Right cardiac atrium (tissue), 5 donors: ENCODE measurements around the gene MXD3. TPM values are rescaled to one million over a fixed set of nuclear protein-coding genes. Genes with fewer than 3 reads are reported as not detected.
"Not testable (repeated sequence)": the region's sequence is repeated elsewhere in the genome, so short reads cannot be mapped to it uniquely, and the experiment has no call there.

Experiments used
- ATAC-seq, 2 donors: fragments of 200-7000 bp; cut with Tn5 transposase; one replicate each; pipeline versions ENCODE4 v1.8.0 to v1.9.1; 2020; ENCODE audit warnings: moderate library complexity in 2 of 2, mild to moderate bottlenecking in 1 of 2
- DNase-seq, 3 donors: peaks; one replicate each; pipeline ENCODE4 v3.0.0-alpha.2; 2020
- H3K27ac ChIP-seq: one replicate; pipeline ENCODE4 v1.5.1; 2013; ENCODE audit warnings: mild to moderate bottlenecking, low read length, control low read depth, moderate library complexity
- H3K27me3 ChIP-seq: one replicate; pipeline ENCODE4 v1.6.1; 2013; ENCODE audit not compliant: control insufficient read depth, insufficient read depth
- H3K4me1 ChIP-seq: one replicate; pipeline ENCODE4 v1.6.1; 2013; ENCODE audit warnings: low read length; ENCODE audit not compliant: control insufficient read depth, insufficient read depth
- H3K4me3 ChIP-seq: one replicate; pipeline ENCODE4 v1.5.1; 2013; ENCODE audit warnings: low read length, control low read depth
- H3K9me3 ChIP-seq: one replicate; pipeline ENCODE4 v1.6.1; 2013; ENCODE audit warnings: low read length; ENCODE audit not compliant: control insufficient read depth
- WGBS: extraction: QIAGEN DNeasy Blood & Tissue Kit; methylation state at CpG from one replicate; pipeline ENCODE4 v1.1.7; 2013; 5-methylcytosine and 5-hydroxymethylcytosine counted together
- intact Hi-C, 4 donors: fragments of 100-400 bp; cut with DNase I; formaldehyde crosslinking; loops; one replicate each; pipeline versions ENCODE4 v1.11.0 to v1.14.0; 2022 to 2023
- polyA plus RNA-seq: library from polyadenylated mRNA; stranded (reverse); fragments of 200-250 nt; gene quantifications from one replicate; pipeline ENCODE4 v1.2.3, GENCODE V29; 2013
- total RNA-seq, 4 donors: library from RNA; stranded (reverse); fragmentation: NEBNext Ultra II Directional; extraction: Animal tissue kit (Norgen Biotek cat#: 25700); gene quantifications; one replicate each; pipeline ENCODE4 v1.2.1, GENCODE V29; 2021
- donor health status: healthy with polysubstance abuse.
- donor health status: DM: no; HTN: yes; CAD: no.
- donor health status: DM: no; HTN: no; CAD: no.
- donor health status: DM: no; HTN: yes; CAD: no; lungs with severe emphysema.
- donor health status: DM: yes; HTN: yes; CAD: no.

Gene MXD3
- total and polyA plus RNA-seq, 5 donors: 1.7 to 3.6 (median 2.4) TPM

DNA sequence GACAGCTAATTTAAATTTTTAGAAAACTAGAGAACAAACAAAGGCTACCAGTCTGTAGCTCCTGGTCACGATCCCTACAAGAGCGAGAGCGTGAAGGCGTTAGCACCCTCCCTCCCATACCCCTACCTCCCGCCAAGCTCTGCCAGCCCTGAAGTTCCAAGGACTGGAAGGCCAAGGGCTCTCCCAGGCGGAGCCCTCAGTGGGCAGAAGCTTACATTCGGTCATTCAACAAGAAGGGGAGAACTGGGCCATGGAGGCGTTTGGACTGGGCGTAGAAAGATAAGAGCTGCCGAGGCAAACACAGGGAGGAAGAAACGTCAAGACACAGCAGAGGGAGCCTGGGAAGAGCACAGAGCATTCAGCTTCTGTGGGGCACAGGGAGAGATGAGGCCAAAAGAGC, 3.0 kb downstream of the MXD3 start:
- Histone ChIP-seq H3K27me3 (no peaks in the 10 kb centered on the region), H3K4me3 (no peak overlapping the region), H3K9me3 (no peaks in the 10 kb centered on the region), H3K4me1 (peaks cover 7% of the 10 kb centered on the region), H3K27ac (no peak overlapping the region)
- DNase-seq: peak in 1 of 3 donors; percentile 19
- intact Hi-C loops: loop anchor here in 1 of 4 donors (10.0 kb wide), 1 partner anchor 194 kb away; no protein-coding TSS in a partner anchor
- no peak for ATAC-seq
- 83% methylated on average over 11 of the region's 11 CpGs for WGBS

DNA sequence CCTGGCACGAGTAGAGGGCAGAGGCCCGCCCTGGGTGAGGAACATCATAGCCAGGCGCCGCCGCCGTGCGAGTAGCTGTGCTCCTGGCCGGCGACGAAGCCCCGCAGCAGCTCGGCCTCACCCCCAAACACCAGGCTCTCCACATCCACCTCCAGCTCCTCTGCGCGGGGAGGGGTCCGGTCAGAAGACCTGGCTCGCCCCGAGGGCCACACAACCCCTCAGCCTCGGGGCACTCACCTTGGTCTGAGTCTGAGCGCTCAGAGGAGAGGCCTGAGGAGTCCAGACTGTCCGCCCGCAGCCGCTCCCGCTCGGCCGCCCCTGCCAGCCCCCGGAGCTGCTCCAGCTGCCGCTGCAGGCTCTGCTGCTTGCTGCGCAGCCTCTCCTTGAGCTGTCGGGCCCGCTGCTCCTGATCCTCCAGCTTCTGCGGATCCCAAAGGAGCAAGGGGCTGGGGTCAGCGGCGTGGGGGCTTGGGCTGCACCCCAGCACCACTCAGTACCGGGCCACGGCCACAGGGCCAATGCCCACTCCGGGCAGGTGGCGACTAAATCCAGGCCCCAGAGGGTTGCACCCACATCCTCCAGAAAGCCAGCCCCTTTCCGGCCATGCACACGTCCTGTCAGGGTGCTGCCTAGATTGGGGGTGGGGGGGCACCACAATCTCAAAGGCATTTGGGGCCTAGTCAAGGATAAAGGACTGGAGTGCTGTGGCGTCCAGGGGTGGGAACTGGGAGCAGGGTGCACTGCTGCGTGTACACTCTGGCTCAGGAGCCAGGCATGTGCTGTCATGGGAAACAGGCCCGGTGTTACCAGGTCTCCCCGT, 3.9 kb downstream of the MXD3 start:
- ATAC-seq: no peak
- Histone ChIP-seq H3K9me3 (no peaks in the 10 kb centered on the region), H3K4me1 (peaks cover 7% of the 10 kb centered on the region), H3K4me3 (no peak overlapping the region), H3K27me3 (no peaks in the 10 kb centered on the region), H3K27ac (no peak overlapping the region)
- intact Hi-C loops: loop anchor here in 1 of 4 donors (10.0 kb wide), 1 partner anchor 193 kb away; no protein-coding TSS in a partner anchor
- DNase-seq: peak in 1 of 3 donors; percentile 67
- 82% methylated on average over 43 of the region's 43 CpGs for WGBS

DNA sequence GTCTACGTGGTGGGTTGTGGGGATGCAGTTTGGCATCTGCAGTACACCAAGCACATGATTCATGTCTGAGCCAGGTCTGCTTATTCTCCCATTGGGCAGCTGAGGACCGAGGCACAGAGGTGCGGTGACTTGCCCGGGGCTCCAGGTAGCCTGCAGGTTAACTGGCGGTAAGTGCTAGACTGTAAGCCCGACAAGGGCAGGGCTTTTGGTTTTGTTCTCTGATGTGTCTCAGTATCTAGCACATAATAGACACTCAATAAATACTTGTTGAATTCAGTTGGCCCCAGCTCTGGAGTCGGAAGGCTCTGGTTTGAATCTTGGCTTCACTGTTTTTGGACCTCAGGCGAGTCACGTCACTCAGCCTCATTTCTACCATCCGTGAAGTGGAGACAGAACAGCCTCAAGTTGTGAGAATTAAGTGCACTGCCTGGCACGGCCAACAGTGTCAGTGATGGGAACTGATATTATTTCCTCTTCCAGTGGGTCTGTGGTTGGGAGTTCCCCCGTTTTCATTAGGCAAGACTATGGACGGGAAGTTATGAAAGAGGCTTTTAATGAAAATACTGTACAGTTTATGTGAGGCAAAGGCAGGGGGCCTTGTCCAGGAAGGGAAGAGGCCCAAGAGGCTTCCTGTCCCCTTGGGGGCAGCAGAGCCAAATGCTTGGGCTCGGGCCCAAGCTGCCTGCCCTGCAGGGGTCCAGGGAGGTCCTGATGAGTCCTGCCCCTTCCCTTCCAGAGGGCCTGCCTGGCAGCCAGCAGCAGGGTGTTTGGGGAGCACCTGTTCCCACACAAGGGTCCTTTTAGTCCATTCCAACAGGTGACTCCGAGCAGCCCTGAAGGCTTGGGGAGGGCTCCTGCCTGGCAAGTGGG, 4.8 kb downstream of the MXD3 start:
- intact Hi-C loops: loop anchor here in 1 of 4 donors (10.0 kb wide), 1 partner anchor 192 kb away; no protein-coding TSS in a partner anchor
- no peaks in the 10 kb centered on the region for H3K27me3 ChIP-seq
- H3K9me3 ChIP-seq: no peaks in the 10 kb centered on the region
- no peak overlapping the region for H3K27ac ChIP-seq
- ATAC-seq (no peak), DNase-seq (peak in 1 of 3 donors; percentile 69)
- H3K4me3 ChIP-seq: no peak overlapping the region
- peaks cover 14% of the 10 kb centered on the region for H3K4me1 ChIP-seq
- WGBS: 74% methylated on average over 15 of the region's 15 CpGs

DNA sequence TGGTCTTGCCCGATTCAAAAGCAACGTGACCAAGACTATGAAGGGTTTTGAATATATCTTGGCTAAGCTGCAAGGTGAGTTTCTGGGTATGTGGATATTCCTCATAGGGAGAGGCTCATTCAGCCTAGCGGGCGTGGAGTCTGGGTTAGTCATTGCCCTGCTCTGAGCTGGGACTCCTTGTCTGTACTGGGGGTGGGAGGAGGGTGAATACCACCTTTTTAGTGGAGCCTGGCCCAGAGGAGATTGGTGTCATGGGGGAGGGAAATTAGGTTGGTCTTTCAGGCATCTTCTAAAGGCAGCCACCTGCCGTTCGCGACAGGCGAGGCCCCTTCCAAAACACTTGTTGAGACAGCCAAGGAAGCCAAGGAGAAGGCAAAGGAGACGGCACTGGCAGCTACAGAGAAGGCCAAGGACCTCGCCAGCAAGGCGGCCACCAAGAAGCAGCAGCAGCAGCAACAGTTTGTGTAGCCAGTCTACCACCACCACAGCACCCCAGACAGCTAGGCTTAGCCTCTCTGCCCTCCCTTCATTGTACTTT, 5.5 kb downstream of the MXD3 start:
- H3K4me3 ChIP-seq, ATAC-seq, H3K9me3 ChIP-seq, H3K27me3 ChIP-seq, H3K27ac ChIP-seq: not testable (repeated sequence)
- peaks cover 18% of the 10 kb centered on the region for H3K4me1 ChIP-seq
- intact Hi-C loops: loop anchor here in 1 of 4 donors (10.0 kb wide), 1 partner anchor 191 kb away; no protein-coding TSS in a partner anchor
- WGBS: 83% methylated on average over 11 of the region's 11 CpGs
- peak in 1 of 3 donors; percentile 24 for DNase-seq

DNA sequence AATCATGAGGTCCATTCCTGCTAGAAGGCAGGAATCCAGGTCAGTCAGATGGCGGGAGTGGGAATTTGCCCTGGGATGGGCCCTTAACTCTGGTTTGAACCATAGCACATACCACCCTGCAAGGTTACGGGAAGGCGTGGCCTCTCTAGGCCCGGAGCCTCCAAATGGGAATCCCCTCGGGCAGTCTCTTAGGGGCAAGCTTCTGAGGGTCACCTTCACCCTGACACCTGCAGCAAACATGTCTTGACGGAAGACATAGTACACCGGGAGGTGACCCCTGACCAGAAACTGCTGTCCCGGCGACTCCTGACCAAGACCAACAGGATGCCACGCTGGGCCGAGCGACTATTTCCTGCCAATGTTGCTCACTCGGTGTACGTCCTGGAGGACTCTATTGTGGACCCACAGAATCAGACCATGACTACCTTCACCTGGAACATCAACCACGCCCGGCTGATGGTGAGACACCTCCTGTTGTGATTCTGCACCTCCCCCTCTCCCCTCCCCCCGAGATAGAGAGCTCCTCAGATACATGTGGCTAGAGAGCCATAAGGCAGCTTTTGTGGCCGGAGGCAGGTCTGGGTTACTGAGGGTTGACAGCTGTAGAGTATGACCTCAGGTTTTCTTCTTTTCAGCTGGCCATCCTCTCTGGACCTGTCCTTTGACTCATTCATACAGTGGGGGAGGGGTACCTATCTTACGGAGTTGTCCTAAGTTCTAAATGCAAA, 7.1 kb downstream of the MXD3 start:
- Histone ChIP-seq H3K27me3 (no peaks in the 10 kb centered on the region), H3K27ac (peak overlapping the region; percentile 69), H3K9me3 (no peaks in the 10 kb centered on the region), H3K4me3 (peak overlapping the region; percentile 69), H3K4me1 (peaks cover 18% of the 10 kb centered on the region)
- ATAC-seq (no peak), DNase-seq (peak in 1 of 3 donors; percentile 42)
- intact Hi-C loops: loop anchor here in 1 of 4 donors (10.0 kb wide), 1 partner anchor 190 kb away; no protein-coding TSS in a partner anchor
- 32% methylated on average over 19 of the region's 19 CpGs for whole genome bisulfite sequencing

DNA sequence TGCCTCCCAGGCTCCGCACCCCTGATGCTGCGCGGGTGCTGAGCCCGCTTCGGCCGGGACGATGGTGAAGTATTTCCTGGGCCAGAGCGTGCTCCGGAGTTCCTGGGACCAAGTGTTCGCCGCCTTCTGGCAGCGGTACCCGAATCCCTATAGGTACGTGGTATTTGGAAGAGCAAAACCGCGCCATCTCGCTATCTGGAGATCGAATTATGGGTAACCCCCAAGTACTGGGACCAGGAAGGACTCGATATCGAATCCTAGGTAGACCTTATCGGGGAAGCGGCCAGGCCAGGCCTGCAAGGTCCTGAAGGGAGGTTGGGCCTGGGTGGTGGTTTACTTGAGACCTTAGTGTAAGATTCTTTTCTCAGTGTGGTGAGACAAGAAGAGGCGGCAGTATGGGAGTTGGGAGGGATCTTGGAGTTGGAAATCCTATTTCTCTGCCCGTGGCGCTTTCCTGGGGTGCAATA, 7.7 kb downstream of the MXD3 start:
- Histone ChIP-seq H3K4me1 (peaks cover 18% of the 10 kb centered on the region), H3K4me3 (peak overlapping the region; percentile 69), H3K9me3 (no peaks in the 10 kb centered on the region), H3K27ac (peak overlapping the region; percentile 69), H3K27me3 (no peaks in the 10 kb centered on the region)
- ATAC-seq: no peak
- intact Hi-C loops: loop anchor here in 1 of 4 donors (10.0 kb wide), 1 partner anchor 189 kb away; no protein-coding TSS in a partner anchor
- DNase-seq: peak in 1 of 3 donors; percentile 52
- 1% methylated on average over 25 of the region's 25 CpGs for WGBS

DNA sequence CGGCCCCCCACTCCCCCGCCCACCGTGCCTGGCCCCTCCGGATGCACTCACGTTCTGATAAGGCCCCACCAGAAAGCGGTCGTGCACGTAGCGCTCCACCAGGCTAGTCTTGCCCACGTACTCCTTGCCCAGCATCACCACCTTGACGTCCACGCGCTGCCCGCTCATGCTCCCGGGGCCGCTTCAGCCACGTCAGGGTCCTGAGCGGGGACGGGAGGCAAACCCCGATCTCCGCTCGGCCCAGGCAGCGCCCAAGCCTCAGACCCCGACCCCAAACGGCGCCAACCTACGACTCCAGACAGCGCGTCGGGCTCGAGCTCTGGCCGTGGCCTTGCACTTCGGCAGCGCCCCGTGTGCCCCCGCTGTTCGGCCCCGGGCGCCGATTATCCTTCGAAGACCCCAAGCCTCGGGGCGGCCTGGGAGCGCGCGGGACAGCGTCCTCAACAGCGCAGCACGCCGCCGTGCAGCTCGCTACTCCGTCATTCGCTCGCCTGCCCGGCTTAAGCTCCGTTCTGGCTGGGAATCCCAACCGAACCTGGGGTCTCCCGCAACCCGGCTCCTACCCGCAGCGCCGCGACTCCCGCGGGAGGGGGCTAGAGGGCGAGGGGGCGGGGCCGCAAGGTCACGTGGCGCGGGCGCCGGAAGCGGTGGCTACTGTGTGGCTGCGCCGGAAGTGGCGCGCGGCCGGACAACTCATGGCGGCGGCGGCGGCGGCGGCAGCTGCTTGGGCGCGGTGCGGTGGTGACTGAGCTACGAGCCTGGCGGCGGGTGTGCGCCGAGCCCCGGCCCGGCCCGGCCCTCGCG, 8.4 kb downstream of the MXD3 start, which contains the start of the genes PRELID1 and RAB24:
Gene PRELID1, plus strand, starts transcription at position 679 of the 804 bp plus-strand sequence. CDS start 187 bp downstream, outside the sequence.
Gene RAB24, minus strand, starts transcription at position 599 of the 804 bp plus-strand sequence. Its CDS starts 431 bp downstream, at position 168.
- DNase-seq (peak; percentile 91 to 97 (median 96)), ATAC-seq (peak; percentile 79 to 86)
- intact Hi-C loops: loop anchor here in 1 of 4 donors (10.0 kb wide), 1 partner anchor 189 kb away; no protein-coding TSS in a partner anchor
- under 1% methylated on average over 100 of the region's 100 CpGs for WGBS
- H3K27ac ChIP-seq: peak within 1 kb of the TSS; percentile 69
- H3K4me1 ChIP-seq: peaks cover 18% of the 10 kb centered on the region
- H3K4me3 ChIP-seq: peak within 1 kb of the TSS; percentile 69
- H3K27me3 ChIP-seq: no peaks in the 10 kb centered on the region
- H3K9me3 ChIP-seq: no peaks in the 10 kb centered on the region

DNA sequence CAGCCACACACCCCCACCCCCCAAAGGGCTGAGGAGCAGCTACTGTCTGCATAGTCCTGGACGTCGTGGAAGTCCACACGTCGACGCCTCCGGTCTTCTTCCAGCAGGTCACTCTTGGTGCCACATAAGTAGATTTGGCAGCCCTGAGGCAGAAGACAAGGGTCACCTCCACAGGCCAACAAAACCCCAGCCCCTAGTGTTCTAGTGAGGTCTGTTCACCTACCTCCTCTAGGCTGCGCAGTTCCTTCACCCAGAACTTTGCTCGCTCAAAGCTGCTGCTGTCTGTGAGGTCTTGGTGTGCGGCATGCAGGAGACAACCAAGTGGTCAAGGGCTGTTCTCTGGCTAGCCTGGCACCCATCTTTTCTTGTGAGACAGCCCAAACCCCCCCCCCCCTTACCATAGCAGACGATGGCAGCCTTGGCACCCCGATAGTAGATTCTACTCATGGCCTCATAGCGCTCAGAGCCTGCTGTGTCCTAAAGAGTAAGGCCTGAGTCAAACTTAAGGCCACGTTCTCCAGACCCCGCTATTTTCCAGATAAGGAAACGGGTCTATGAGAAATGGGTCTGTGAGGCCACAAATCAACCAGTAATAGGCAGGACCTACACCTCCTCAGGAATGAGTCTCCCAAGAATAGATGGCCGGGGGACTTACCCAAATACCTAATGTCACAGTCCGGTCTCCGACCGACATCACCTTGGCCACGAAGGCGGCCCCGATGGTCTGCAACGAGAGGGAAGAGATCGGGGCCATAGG, 9.2 kb downstream of the MXD3 start:
- Histone ChIP-seq H3K4me1 (peaks cover 18% of the 10 kb centered on the region), H3K27ac (no peak overlapping the region), H3K27me3 (no peaks in the 10 kb centered on the region), H3K4me3 (peak overlapping the region; percentile 69), H3K9me3 (no peaks in the 10 kb centered on the region)
- intact Hi-C loops: loop anchor here in 1 of 4 donors (10.0 kb wide), 1 partner anchor 188 kb away; no protein-coding TSS in a partner anchor
- ATAC-seq (no peak), DNase-seq (no peak)
- 27% methylated on average over 24 of the region's 24 CpGs for WGBS
